ENCODE data around the gene SCN5A. TPM values are rescaled to one million over a fixed set of nuclear protein-coding genes. Genes with fewer than 3 reads are reported as not detected.

SCN5A gene
- total and polyA plus RNA-seq, 7 donors = under 0.01 to 1.9 (median 0.51) TPM

DNA sequence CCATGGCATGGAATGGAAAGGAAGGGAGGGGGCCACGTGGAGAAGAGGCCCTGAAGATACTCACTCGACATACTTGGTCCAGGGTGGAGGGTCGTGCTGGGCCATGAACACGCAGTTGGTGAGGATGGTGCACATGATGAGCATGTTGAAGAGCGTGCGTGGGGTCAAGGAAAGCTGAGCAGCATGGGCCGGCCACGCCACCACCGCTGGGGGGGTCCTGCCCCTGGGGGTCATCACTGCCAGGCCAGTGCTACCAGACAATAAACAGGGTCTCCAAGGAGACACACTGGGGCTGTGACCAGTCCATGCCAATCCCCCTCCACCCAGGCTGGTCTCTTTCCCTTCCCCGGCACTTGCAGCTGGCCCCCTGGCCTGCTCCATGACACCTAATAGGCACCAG lies 27.2 kb downstream of the SCN5A start:
- Histone ChIP-seq H3K4me3 (no peak overlapping the region), H3K36me3 (no peaks in the 10 kb centered on the region), H3K27ac (no peak overlapping the region), H3K4me1 (no peaks in the 10 kb centered on the region), H3K27me3 (no peaks in the 10 kb centered on the region), H3K9me3 (no peaks in the 10 kb centered on the region)
- TF ChIP-seq EP300 (IDR thresholded peaks at IDR 0.05) (no peak), POLR2AphosphoS5 (IDR thresholded peaks at IDR 0.05) (no peak), POLR2A (IDR thresholded peaks at IDR 0.05) (no peak)
- TF ChIP-seq, protein P1, sequence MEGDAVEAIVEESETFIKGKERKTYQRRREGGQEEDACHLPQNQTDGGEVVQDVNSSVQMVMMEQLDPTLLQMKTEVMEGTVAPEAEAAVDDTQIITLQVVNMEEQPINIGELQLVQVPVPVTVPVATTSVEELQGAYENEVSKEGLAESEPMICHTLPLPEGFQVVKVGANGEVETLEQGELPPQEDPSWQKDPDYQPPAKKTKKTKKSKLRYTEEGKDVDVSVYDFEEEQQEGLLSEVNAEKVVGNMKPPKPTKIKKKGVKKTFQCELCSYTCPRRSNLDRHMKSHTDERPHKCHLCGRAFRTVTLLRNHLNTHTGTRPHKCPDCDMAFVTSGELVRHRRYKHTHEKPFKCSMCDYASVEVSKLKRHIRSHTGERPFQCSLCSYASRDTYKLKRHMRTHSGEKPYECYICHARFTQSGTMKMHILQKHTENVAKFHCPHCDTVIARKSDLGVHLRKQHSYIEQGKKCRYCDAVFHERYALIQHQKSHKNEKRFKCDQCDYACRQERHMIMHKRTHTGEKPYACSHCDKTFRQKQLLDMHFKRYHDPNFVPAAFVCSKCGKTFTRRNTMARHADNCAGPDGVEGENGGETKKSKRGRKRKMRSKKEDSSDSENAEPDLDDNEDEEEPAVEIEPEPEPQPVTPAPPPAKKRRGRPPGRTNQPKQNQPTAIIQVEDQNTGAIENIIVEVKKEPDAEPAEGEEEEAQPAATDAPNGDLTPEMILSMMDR (IDR thresholded peaks at IDR 0.05) = no peak
- DNase-seq = no peak
- WGBS, 2 donors = 90 to 91% methylated on average over 10 of the region's 10 CpGs
- intact Hi-C loops (cut with DNase I) = no loop called here

DNA sequence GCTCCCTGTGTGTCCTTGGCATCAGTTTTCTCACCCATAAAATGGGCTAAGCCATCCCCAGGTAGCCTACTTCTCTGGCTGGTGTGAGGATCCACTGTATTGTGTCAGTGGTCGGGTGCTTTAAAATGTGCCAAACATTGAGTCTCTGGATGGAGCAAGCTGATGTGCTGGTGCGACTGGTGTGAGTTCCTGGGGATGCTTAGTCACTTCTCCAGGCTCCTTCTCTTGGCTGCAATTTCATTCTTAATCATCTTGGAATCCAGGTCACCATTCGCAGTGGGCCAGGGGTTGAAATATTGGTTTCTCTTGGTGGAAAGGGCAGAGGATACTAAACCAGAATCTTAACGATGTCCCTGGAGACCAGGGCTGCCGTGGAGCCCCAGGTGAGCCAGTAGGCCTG lies 29.3 kb downstream of the SCN5A start:
- no peak overlapping the region for H3K27ac ChIP-seq
- 78 to 91% methylated on average over 5 of the region's 5 CpGs for WGBS, 2 donors

DNA sequence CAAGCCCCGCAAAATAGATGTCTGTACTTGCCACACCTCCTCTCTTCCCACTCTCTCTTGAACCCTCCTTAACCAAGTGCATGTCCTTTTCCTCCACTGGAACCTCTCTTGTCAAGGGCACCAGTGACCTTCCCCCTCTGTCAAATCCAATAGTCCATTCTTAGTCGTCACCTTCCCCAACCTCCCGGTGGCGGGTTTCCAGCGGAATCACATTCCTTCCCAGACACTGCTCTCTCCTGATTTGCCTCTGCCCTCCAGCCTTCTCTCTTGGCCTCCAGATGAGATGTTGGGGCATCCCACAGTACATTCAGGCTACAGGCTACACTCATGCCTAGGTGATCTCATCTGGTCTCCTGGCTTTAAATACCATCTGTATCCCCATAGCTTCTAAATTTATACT lies 31.1 kb downstream of the SCN5A start:
- intact Hi-C loops (cut with DNase I) = no loop called here
- no peak for DNase-seq
- Histone ChIP-seq H3K36me3 (no peaks in the 10 kb centered on the region), H3K27ac (no peak overlapping the region), H3K4me3 (no peak overlapping the region), H3K9me3 (no peaks in the 10 kb centered on the region), H3K27me3 (no peaks in the 10 kb centered on the region), H3K4me1 (no peaks in the 10 kb centered on the region)
- TF ChIP-seq POLR2A (IDR thresholded peaks at IDR 0.05) = no peak
- TF ChIP-seq, protein P1 (IDR thresholded peaks at IDR 0.05) = no peak
- TF ChIP-seq EP300 (IDR thresholded peaks at IDR 0.05) = no peak
- no peak for TF ChIP-seq POLR2AphosphoS5 (IDR thresholded peaks at IDR 0.05)
- WGBS, 2 donors = 85 to 92% methylated on average over 5 of the region's 5 CpGs

More for the DNA sequence above, 29.3 kb downstream of the SCN5A start:
- Histone ChIP-seq H3K9me3 (no peaks in the 10 kb centered on the region), H3K4me3 (no peak overlapping the region), H3K4me1 (no peaks in the 10 kb centered on the region), H3K36me3 (no peaks in the 10 kb centered on the region), H3K27me3 (no peaks in the 10 kb centered on the region)
- no peak for DNase-seq
- intact Hi-C loops (cut with DNase I) = no loop called here
- TF ChIP-seq POLR2AphosphoS5 (IDR thresholded peaks at IDR 0.05) (no peak), POLR2A (IDR thresholded peaks at IDR 0.05) (no peak), EP300 (IDR thresholded peaks at IDR 0.05) (no peak)
- TF ChIP-seq, protein P1 (IDR thresholded peaks at IDR 0.05) = no peak

DNA sequence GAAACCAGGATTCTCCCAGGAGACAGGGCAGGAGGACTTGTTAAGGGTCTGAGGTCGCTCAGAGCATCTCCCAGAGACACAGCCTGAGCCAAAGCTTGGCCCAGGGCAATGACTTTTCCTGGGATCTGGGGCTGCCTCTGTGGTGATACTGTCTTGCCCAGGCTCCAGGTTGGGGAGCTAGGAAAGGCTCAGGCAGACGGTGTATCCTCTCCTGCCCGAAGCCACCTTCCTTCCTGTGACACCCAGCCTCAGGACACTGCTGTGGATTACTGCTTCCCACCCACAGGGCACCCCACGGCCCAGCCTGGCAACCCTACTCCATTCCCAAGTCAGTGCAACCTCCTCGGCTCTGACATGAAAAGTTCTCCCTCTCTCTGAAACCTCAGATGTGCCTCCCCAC lies 31.9 kb downstream of the SCN5A start:
- intact Hi-C loops (cut with DNase I) = no loop called here
- DNase-seq = no peak
- Histone ChIP-seq H3K27me3 (no peaks in the 10 kb centered on the region), H3K27ac (no peak overlapping the region), H3K36me3 (no peaks in the 10 kb centered on the region), H3K4me3 (no peak overlapping the region), H3K9me3 (no peaks in the 10 kb centered on the region), H3K4me1 (no peaks in the 10 kb centered on the region)
- WGBS, 2 donors = 66 to 74% methylated on average over 5 of the region's 5 CpGs
- TF ChIP-seq POLR2AphosphoS5 (IDR thresholded peaks at IDR 0.05) (no peak), POLR2A (IDR thresholded peaks at IDR 0.05) (no peak), EP300 (IDR thresholded peaks at IDR 0.05) (no peak)
- TF ChIP-seq, protein P1 (IDR thresholded peaks at IDR 0.05) = no peak

DNA sequence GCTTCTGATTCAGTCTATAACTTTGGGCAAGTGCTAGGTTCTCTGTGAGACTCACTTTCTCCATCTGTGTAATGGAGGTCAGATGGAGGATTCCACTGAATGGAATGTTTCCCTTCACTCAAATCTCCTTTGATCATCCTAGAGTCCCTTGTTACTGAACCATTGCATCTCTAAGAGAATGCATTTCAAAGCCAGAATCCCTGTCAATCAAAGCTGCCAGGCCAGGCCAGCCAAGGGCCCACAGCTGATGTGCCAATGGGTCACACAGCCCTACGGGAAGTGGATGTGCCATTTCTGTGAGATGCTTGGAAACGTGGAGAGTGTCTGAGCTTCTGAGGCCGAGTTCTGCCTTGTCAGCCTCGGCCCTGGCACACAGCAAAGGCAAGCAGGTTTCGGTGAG lies 32.4 kb downstream of the SCN5A start:
- no peaks in the 10 kb centered on the region for H3K27me3 ChIP-seq
- no peak overlapping the region for H3K27ac ChIP-seq
- H3K4me1 ChIP-seq = no peaks in the 10 kb centered on the region
- no peaks in the 10 kb centered on the region for H3K9me3 ChIP-seq
- DNase-seq = no peak
- no peaks in the 10 kb centered on the region for H3K36me3 ChIP-seq
- 75 to 80% methylated on average over 5 of the region's 5 CpGs for WGBS, 2 donors
- TF ChIP-seq POLR2AphosphoS5 (IDR thresholded peaks at IDR 0.05) (no peak), EP300 (IDR thresholded peaks at IDR 0.05) (no peak), POLR2A (IDR thresholded peaks at IDR 0.05) (no peak)
- TF ChIP-seq, protein P1 (IDR thresholded peaks at IDR 0.05) = no peak
- intact Hi-C loops (cut with DNase I) = no loop called here
- H3K4me3 ChIP-seq = no peak overlapping the region
